ENCODE measurements around the gene PTTG1IP. TPM values are rescaled to one million over a fixed set of nuclear protein-coding genes. Genes with fewer than 3 reads are reported as not detected.

Gene PTTG1IP
- total RNA-seq, 1 donor from 2014 or later = 240 TPM

DNA sequence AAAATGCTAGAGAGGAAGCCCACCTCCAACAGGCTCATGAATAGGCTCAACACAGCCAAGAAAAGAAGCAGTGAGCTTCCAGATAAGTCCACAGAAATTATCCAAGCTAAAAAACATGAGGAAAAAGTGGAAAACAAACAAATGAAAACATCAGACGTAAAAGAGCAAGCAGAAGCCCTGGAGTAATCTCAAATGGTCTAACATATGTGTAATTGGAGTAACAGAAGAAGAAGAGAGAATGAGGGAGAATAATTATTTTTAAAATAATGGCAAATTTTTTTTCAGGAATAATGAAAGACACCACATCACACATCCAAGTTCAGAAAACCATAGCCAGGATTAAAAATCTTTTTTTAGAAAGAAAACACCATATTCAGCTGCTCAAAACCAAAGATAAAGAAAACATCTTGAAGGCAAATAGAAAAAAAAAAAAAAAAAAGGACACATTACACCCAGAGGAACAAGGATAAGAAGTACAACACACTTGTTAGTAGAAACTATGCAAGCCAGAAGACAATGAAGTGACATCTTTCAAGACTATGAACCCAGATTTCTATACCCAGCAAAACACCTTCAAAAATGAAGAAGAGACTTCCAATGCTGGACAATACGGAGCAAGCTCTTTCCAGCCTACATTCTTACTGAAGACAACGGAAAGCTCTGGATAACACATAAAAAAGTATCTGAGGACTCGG is 45.0 kb downstream of the PTTG1IP start:
- no peak overlapping the region for H3K27ac Mint-ChIP-seq (ENCODE audit: unreplicated experiment)
- FAIRE-seq (no peak), DNase-seq (ENCODE audit: low read depth) (no peak)
- no peak overlapping the region for H3K4me3 ChIP-seq (ENCODE audit: insufficient read depth, low read depth, low read length)
- peaks cover 20% of the 10 kb centered on the region for H3K9me3 ChIP-seq (ENCODE audit: insufficient read depth, low read depth, low read length)
- H3K9ac ChIP-seq (ENCODE audit: low read length) = no peak overlapping the region
- H3K79me2 ChIP-seq (ENCODE audit: insufficient read depth, low read length) = no peaks in the 10 kb centered on the region
- H3K27me3 Mint-ChIP-seq (ENCODE audit: low read depth, unreplicated experiment) = peaks cover 34% of the 10 kb centered on the region
- no peaks in the 10 kb centered on the region for H4K20me1 ChIP-seq (ENCODE audit: insufficient read depth, low read length)
- H3K36me3 Mint-ChIP-seq (ENCODE audit: low read depth, unreplicated experiment) = peaks cover 5% of the 10 kb centered on the region
- no peak overlapping the region for H3K4me3 Mint-ChIP-seq (ENCODE audit: unreplicated experiment)
- H3K4me1 ChIP-seq (ENCODE audit: insufficient read depth, low read length) = no peaks in the 10 kb centered on the region
- no peak overlapping the region for H3K27ac ChIP-seq (ENCODE audit: low read depth, low read length)
- H3K36me3 ChIP-seq (ENCODE audit: insufficient read depth, low read length) = no peaks in the 10 kb centered on the region
- TF ChIP-seq, protein P1, sequence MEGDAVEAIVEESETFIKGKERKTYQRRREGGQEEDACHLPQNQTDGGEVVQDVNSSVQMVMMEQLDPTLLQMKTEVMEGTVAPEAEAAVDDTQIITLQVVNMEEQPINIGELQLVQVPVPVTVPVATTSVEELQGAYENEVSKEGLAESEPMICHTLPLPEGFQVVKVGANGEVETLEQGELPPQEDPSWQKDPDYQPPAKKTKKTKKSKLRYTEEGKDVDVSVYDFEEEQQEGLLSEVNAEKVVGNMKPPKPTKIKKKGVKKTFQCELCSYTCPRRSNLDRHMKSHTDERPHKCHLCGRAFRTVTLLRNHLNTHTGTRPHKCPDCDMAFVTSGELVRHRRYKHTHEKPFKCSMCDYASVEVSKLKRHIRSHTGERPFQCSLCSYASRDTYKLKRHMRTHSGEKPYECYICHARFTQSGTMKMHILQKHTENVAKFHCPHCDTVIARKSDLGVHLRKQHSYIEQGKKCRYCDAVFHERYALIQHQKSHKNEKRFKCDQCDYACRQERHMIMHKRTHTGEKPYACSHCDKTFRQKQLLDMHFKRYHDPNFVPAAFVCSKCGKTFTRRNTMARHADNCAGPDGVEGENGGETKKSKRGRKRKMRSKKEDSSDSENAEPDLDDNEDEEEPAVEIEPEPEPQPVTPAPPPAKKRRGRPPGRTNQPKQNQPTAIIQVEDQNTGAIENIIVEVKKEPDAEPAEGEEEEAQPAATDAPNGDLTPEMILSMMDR (IDR thresholded peaks at IDR 0.05; ENCODE audit: insufficient read depth, low read depth, low read length) = no peak
- no peak for TF ChIP-seq EZH2 (IDR thresholded peaks at IDR 0.05; ENCODE audit: insufficient read depth, low read length)
- no peak overlapping the region for H3K4me2 ChIP-seq (ENCODE audit: low read length)
- peaks cover 2% of the 10 kb centered on the region for H3K27me3 ChIP-seq (ENCODE audit: insufficient read depth, low read length)
- no peak overlapping the region for H2AFZ ChIP-seq (ENCODE audit: low read depth, low read length)
- H3K9me3 Mint-ChIP-seq (ENCODE audit: unreplicated experiment) = peaks cover 29% of the 10 kb centered on the region
- H3K4me1 Mint-ChIP-seq (ENCODE audit: low read depth, unreplicated experiment) = no peaks in the 10 kb centered on the region

DNA sequence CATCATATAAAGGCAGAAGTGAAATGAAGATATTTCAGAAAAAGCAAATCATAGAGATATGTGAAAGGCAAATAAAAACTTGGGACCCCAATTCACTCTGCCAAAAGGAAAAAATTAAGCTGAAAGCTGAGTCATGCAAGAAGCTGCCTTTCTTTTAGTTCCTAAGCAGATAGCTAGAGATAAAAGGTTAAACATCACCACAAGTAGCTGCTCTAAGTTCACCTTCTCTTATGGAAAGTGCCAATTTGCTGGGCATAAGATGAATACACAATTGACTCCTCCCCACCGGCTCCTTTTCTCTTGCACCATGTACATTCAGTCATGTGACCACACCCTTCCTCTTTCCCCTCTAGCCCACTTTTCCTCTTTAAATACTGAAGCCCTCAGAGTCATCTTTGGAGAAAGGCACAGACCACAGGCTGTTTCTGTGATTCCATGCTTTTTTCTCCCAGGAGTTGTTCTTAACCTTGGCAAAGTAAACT is 50.3 kb downstream of the PTTG1IP start:
- DNase-seq (ENCODE audit: low read depth) = no peak
- no peaks in the 10 kb centered on the region for H3K4me1 ChIP-seq (ENCODE audit: insufficient read depth, low read length)
- H3K9me3 ChIP-seq (ENCODE audit: insufficient read depth, low read depth, low read length) = peaks cover 22% of the 10 kb centered on the region
- no peaks in the 10 kb centered on the region for H4K20me1 ChIP-seq (ENCODE audit: insufficient read depth, low read length)
- no peak for TF ChIP-seq EZH2 (IDR thresholded peaks at IDR 0.05; ENCODE audit: insufficient read depth, low read length)
- TF ChIP-seq, protein P1 (IDR thresholded peaks at IDR 0.05; ENCODE audit: insufficient read depth, low read depth, low read length) = no peak
- peaks cover 8% of the 10 kb centered on the region for H3K36me3 Mint-ChIP-seq (ENCODE audit: low read depth, unreplicated experiment)
- no peak overlapping the region for H3K9ac ChIP-seq (ENCODE audit: low read length)
- H3K27me3 Mint-ChIP-seq (ENCODE audit: low read depth, unreplicated experiment) = peaks cover 5% of the 10 kb centered on the region
- no peaks in the 10 kb centered on the region for H3K27me3 ChIP-seq (ENCODE audit: insufficient read depth, low read length)
- no peaks in the 10 kb centered on the region for H3K79me2 ChIP-seq (ENCODE audit: insufficient read depth, low read length)
- no peak overlapping the region for H3K4me2 ChIP-seq (ENCODE audit: low read length)
- peaks cover 35% of the 10 kb centered on the region for H3K9me3 Mint-ChIP-seq (ENCODE audit: unreplicated experiment)
- H3K4me3 Mint-ChIP-seq (ENCODE audit: unreplicated experiment) = no peak overlapping the region
- H3K36me3 ChIP-seq (ENCODE audit: insufficient read depth, low read length) = no peaks in the 10 kb centered on the region
- H2AFZ ChIP-seq (ENCODE audit: low read depth, low read length) = no peak overlapping the region
- FAIRE-seq = no peak
- H3K27ac Mint-ChIP-seq (ENCODE audit: unreplicated experiment) = peak overlapping the region; percentile 20
- no peak overlapping the region for H3K4me3 ChIP-seq (ENCODE audit: insufficient read depth, low read depth, low read length)
- no peaks in the 10 kb centered on the region for H3K4me1 Mint-ChIP-seq (ENCODE audit: low read depth, unreplicated experiment)
- H3K27ac ChIP-seq (ENCODE audit: low read depth, low read length) = no peak overlapping the region

Data from astrocyte (in vitro differentiated cells and primary cell).